OCI-LY7 (cell line): ENCODE measurements around the gene PRR30.

Experiments
- CTCF ChIP-seq: fragments of 200-600 bp; sonication (generic); conservative IDR thresholded peaks from 2 replicates; pipeline ENCODE4 v1.5.1; 2014; ENCODE audit warnings: mild to moderate bottlenecking, antibody characterized with exemption, low read length, moderate library complexity, mixed read lengths
- EZH2phosphoT487 ChIP-seq: fragments of 200-600 bp; sonication (generic); IDR thresholded peaks from 2 replicates; pipeline ENCODE4 v1.6.1; 2018; ENCODE audit warnings: low read depth, borderline replicate concordance, mild to moderate bottlenecking, mixed run types, antibody characterized with exemption, low read length, moderate library complexity, mixed read lengths

GRCh38 chr2:27162151-27163121 lies 23.2 kb upstream of the PRR30 start:
- TF ChIP-seq CTCF: no peak
- TF ChIP-seq EZH2phosphoT487: no peak
